A673 (cell line): Measurements from ENCODE around the gene EXOSC7. TPM values are rescaled to one million over a fixed set of nuclear protein-coding genes. Genes with fewer than 3 reads are reported as not detected.

ENCODE experiments used
- BruUV-seq: library from RNA; stranded (reverse); fragments of 400-500 nt; replicated peaks from 2 replicates; lab custom pipeline; 2021; lab: Mats Ljungman, UMichigan
- CTCF ChIA-PET: fragments of 300-600 bp; sonication (Branson Sonifier 250); formaldehyde crosslinking; loops from one replicate; lab custom pipeline; 2022; ENCODE audit warnings: antibody characterized with exemption; lab: Charles Lee
- POLR2A ChIA-PET: fragments of 300-600 bp; sonication (Branson Sonifier 250); formaldehyde crosslinking; loops from one replicate; lab custom pipeline; 2022; ENCODE audit warnings: antibody characterized with exemption; ENCODE audit not compliant: low non-redundant PET; lab: Charles Lee
- DNase-seq: peaks from one replicate; pipeline ENCODE4 v3.0.0-alpha.2; 2015; ENCODE audit warnings: low spot score
- H3K27ac ChIP-seq: fragments of 200-600 bp; sonication (generic); 2 replicates; pipeline ENCODE4 v1.5.1; 2016; ENCODE audit warnings: mixed run types, low read depth, mild to moderate bottlenecking, mixed read lengths, antibody characterized with exemption, low read length; ENCODE audit not compliant: poor library complexity, severe bottlenecking
- H3K27me3 ChIP-seq: fragments of 200-600 bp; sonication (generic); replicated peaks from 2 replicates; pipeline ENCODE4 v1.6.1; 2017; ENCODE audit warnings: mixed run types, low read depth, mild to moderate bottlenecking, mixed read lengths, antibody characterized with exemption, low read length; ENCODE audit not compliant: insufficient read depth, poor library complexity
- H3K36me3 ChIP-seq: fragments of 200-600 bp; sonication (generic); 2 replicates; pipeline ENCODE4 v1.6.1; 2016; ENCODE audit warnings: mixed run types, mild to moderate bottlenecking, mixed read lengths, antibody characterized with exemption, low read length; ENCODE audit not compliant: insufficient read depth, poor library complexity, severe bottlenecking
- H3K4me1 ChIP-seq: fragments of 200-600 bp; sonication (generic); 2 replicates; pipeline ENCODE4 v1.6.1; 2017; ENCODE audit warnings: mixed run types, mild to moderate bottlenecking, mixed read lengths, antibody characterized with exemption, low read length; ENCODE audit not compliant: insufficient read depth, poor library complexity, severe bottlenecking
- H3K4me3 ChIP-seq: fragments of 200-600 bp; sonication (generic); 2 replicates; pipeline ENCODE4 v1.5.1; 2016; ENCODE audit warnings: low read depth, mixed run types, mild to moderate bottlenecking, mixed read lengths, low read length; ENCODE audit not compliant: poor library complexity, severe bottlenecking
- H3K9me3 ChIP-seq: fragments of 200-600 bp; sonication (generic); 2 replicates; pipeline ENCODE4 v1.6.1; 2016; ENCODE audit warnings: mixed run types, low read depth, mild to moderate bottlenecking, mixed read lengths, antibody characterized with exemption, low read length; ENCODE audit not compliant: poor library complexity, severe bottlenecking
- EZH2 ChIP-seq: fragments of 200-600 bp; sonication (generic); IDR thresholded peaks from 2 replicates; pipeline ENCODE4 v1.6.1; 2017; ENCODE audit warnings: borderline replicate concordance, low read depth, mild to moderate bottlenecking, mixed read lengths, antibody characterized with exemption, low read length; ENCODE audit not compliant: poor library complexity, severe bottlenecking
- intact Hi-C: fragments of 100-400 bp; cut with micrococcal nuclease; formaldehyde crosslinking; loops from one replicate; pipeline ENCODE4 v1.10.0; 2022; ENCODE audit not compliant: unreplicated experiment
- total RNA-seq: library from RNA; stranded (reverse); gene quantifications from 2 replicates; pipeline ENCODE4 v1.2.3, GENCODE V29; 2021
- TF ChIP-seq, protein P1 (sequence below): fragments of 300-800, 200-600 bp; sonication (generic); conservative IDR thresholded peaks from 2 replicates; pipeline ENCODE4 v1.5.1; 2017; ENCODE audit warnings: low read depth, mild to moderate bottlenecking, antibody characterized with exemption, low read length, moderate library complexity, mixed read lengths

EXOSC7 gene
- total RNA-seq, 1 experiment from 2014 or later = 47.4 TPM

- intact Hi-C loops = no loop called here
- H3K27ac ChIP-seq = peak overlapping the region; percentile 95
- no peak for DNase-seq
- POLR2A ChIA-PET = no interaction called here
- H3K27me3 ChIP-seq = no peaks in the 10 kb centered on the region
- CTCF ChIA-PET = no interaction called here
- BruUV-seq = no TSS peak
- peaks cover 20% of the 10 kb centered on the region for H3K4me1 ChIP-seq
- peaks cover 3% of the 10 kb centered on the region for H3K36me3 ChIP-seq
- peak overlapping the region; percentile 90 for H3K4me3 ChIP-seq
- H3K9me3 ChIP-seq = no peaks in the 10 kb centered on the region
- TF ChIP-seq, protein P1, sequence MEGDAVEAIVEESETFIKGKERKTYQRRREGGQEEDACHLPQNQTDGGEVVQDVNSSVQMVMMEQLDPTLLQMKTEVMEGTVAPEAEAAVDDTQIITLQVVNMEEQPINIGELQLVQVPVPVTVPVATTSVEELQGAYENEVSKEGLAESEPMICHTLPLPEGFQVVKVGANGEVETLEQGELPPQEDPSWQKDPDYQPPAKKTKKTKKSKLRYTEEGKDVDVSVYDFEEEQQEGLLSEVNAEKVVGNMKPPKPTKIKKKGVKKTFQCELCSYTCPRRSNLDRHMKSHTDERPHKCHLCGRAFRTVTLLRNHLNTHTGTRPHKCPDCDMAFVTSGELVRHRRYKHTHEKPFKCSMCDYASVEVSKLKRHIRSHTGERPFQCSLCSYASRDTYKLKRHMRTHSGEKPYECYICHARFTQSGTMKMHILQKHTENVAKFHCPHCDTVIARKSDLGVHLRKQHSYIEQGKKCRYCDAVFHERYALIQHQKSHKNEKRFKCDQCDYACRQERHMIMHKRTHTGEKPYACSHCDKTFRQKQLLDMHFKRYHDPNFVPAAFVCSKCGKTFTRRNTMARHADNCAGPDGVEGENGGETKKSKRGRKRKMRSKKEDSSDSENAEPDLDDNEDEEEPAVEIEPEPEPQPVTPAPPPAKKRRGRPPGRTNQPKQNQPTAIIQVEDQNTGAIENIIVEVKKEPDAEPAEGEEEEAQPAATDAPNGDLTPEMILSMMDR = no peak
- no peak for TF ChIP-seq EZH2
Observed at GRCh38 chr3:44974416-44974815, 1.6 kb upstream of the EXOSC7 start.

GRCh38 chr3:44981220-44981619 is 5.2 kb downstream of the EXOSC7 start:
- Histone ChIP-seq H3K27ac (peak overlapping the region; percentile 30), H3K9me3 (no peaks in the 10 kb centered on the region), H3K4me1 (peaks cover 6% of the 10 kb centered on the region), H3K4me3 (no peak overlapping the region), H3K36me3 (peaks cover 6% of the 10 kb centered on the region), H3K27me3 (no peaks in the 10 kb centered on the region)
- ChIA-PET CTCF (no interaction called here), POLR2A (no interaction called here)
- intact Hi-C loops = no loop called here
- TF ChIP-seq, protein P1 = no peak
- no peak for TF ChIP-seq EZH2
- BruUV-seq = no TSS peak
- DNase-seq = no peak

DNA sequence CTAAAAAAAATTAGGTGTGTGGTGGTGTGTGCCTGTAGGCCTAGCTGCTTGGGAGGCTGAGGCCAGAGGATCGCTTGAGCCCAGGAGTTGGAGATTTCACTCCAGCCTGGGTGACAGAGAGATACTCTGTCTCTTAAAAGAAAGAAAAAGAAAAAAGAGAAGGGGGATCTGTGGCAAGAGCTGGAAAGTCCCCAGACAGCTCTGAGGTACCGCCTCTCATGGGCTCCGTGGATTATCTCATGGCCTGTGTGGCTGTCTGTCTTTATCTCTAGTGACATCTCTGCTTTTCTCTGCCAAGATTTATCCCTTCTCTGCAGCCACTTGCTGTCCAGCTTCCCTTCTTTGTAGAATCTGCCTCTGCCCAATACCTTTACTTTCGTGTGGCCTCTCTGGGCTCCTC is 5.7 kb downstream of the EXOSC7 start:
- CTCF ChIA-PET = no interaction called here
- no peaks in the 10 kb centered on the region for H3K27me3 ChIP-seq
- no peak for TF ChIP-seq EZH2
- TF ChIP-seq, protein P1 = no peak
- H3K4me3 ChIP-seq = no peak overlapping the region
- BruUV-seq = no TSS peak
- intact Hi-C loops = no loop called here
- POLR2A ChIA-PET = no interaction called here
- H3K27ac ChIP-seq = peak overlapping the region; percentile 30
- H3K4me1 ChIP-seq = peaks cover 6% of the 10 kb centered on the region
- no peak for DNase-seq
- no peaks in the 10 kb centered on the region for H3K9me3 ChIP-seq
- H3K36me3 ChIP-seq = peaks cover 6% of the 10 kb centered on the region
